H54 (cell line): ENCODE results near the gene KCNJ5.

Source experiments
- DNase-seq: peaks from one replicate; pipeline ENCODE4 v3.0.0; 2011; ENCODE audit warnings: low spot score, mixed read lengths; ENCODE audit not compliant: insufficient read length
- FAIRE-seq: peaks from 3 replicates; lab custom pipeline; 2011; peaks lifted over from hg19 to GRCh38; lab: Jason Lieb, UNC
- POLR2A ChIP-seq: IDR thresholded peaks from 2 replicates; pipeline ENCODE4 v1.6.1; 2011; ENCODE audit warnings: low read depth, mild to moderate bottlenecking, low read length

KCNJ5 gene

GRCh38 chr11:128860571-128861361 is 30.4 kb upstream of the KCNJ5 start:
- no peak for FAIRE-seq
- DNase-seq: peak; percentile 16
- TF ChIP-seq POLR2A: no peak

DNA sequence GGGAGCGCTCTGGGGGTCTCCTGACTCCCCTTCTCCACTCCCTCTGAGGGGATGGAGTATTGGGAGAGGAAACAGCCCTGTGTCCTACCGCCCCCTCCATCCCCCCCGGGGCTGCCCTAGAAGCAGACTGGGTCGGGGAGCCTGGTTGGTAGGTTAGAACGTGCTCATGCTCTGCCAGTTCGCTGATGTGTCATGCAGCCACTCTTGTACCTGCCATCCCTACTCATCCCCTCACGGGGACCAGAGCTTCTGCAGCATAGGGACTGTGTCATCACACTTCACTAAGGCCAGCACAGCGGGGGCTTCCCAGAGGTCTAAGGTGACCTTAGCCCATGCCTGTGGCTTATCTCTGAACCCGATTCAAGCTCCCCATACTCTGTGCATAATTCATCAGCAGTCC is 28.8 kb upstream of the KCNJ5 start:
- DNase-seq: no peak
- no peak for TF ChIP-seq POLR2A
- FAIRE-seq: no peak

DNA sequence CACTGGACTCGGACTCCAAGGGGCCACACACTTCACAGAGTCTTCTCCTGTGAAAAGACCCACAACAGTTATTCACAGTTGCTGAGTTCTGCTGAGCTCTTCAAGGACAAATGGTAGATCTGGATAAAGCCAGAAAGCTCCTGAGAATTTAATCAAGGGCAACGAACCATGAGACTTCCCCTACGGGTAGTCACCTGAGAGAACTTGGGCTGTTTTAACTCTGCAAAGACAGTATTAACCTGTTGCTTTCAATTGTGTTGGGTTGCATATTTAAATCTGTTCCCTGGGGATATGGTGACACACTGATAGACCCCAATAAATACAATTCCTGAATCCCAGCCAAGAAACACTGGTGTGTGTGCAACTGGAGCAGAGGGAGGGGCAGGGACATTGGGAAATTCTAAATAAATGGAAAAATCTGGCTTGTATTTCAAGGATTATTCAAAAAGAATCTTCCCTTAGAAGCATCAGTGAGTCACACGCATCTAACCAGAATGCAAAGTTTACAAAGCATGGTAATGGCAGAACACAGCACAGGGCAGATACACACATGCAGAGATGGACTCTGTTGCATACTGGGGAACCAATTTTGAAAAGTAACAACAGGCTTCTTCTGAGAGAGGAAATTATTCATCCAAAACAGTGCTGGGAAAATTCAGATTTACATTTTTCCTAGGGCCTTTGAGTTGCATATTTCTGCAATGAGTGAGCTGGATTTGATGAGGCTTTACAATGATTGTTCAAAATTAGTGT is 28.1 kb upstream of the KCNJ5 start:
- DNase-seq: no peak
- TF ChIP-seq POLR2A: no peak
- no peak for FAIRE-seq

- DNase-seq: no peak
- no peak for TF ChIP-seq POLR2A
- no peak for FAIRE-seq
Measured at GRCh38 chr11:128865490-128865889, 25.7 kb upstream of the KCNJ5 start.

GRCh38 chr11:128867277-128867676 is 23.9 kb upstream of the KCNJ5 start, which contains the start of gene KCNJ1:
KCNJ1 (minus strand) TSS chr11:128867296; CDS start chr11:128840243, 27,053 bp downstream.
- DNase-seq (no peak), FAIRE-seq (no peak)
- TF ChIP-seq POLR2A: no peak

GRCh38 chr11:128868841-128869671 is 22.1 kb upstream of the KCNJ5 start:
- no peak for FAIRE-seq
- DNase-seq: no peak
- TF ChIP-seq POLR2A: no peak

DNA sequence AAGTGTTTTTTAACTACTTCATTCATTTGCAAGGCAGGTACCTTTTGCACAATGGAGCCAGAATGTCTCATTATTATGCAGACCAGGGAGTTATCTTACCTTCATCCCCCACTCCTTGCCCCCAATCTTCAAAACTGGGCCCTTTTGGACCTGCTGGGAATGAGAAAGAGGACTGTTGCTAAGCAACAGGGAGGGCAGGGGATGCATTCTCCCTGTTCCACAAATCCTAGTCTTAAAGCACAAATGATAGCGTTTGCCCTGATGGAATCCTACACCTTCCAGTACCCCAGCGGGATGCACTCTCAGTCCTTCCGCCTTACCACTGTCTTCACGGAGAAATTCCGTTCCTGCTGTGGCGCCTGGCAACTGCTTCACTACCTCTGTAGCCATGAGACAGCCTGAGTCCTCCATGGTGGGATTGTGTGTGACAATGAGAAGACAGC is 20.0 kb upstream of the KCNJ5 start:
- TF ChIP-seq POLR2A: no peak
- no peak for FAIRE-seq
- DNase-seq: no peak

GRCh38 chr11:128872094-128872493 is 19.1 kb upstream of the KCNJ5 start:
- TF ChIP-seq POLR2A: no peak
- DNase-seq: no peak
- no peak for FAIRE-seq

GRCh38 chr11:128872594-128872993 is 18.6 kb upstream of the KCNJ5 start:
- no peak for FAIRE-seq

DNA sequence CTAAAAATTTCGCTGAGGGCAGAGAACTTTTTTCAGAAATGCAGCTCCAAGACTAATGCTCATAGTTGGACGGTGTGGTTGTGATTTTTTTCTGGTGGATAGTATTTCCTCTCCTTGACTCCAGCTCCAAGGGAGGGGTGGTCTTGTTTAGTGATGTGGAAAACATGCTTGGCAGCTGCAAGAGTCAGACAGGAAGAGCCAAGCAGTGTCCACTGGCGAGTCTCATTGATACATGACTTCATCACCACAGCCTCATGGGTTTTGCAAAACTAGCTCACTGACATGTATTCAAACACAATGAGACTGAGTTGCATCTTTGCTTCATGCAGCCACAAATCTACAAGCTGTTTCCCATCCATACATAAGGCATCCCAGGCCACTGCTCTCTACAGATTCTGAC is 16.7 kb upstream of the KCNJ5 start:
- TF ChIP-seq POLR2A: no peak
- no peak for DNase-seq
- no peak for FAIRE-seq

More at GRCh38 chr11:128872594-128872993, 18.6 kb upstream of the KCNJ5 start:
- no peak for DNase-seq
- no peak for TF ChIP-seq POLR2A

GRCh38 chr11:128876133-128876650 is 15.0 kb upstream of the KCNJ5 start:
- FAIRE-seq: no peak
- no peak for TF ChIP-seq POLR2A
- no peak for DNase-seq

DNA sequence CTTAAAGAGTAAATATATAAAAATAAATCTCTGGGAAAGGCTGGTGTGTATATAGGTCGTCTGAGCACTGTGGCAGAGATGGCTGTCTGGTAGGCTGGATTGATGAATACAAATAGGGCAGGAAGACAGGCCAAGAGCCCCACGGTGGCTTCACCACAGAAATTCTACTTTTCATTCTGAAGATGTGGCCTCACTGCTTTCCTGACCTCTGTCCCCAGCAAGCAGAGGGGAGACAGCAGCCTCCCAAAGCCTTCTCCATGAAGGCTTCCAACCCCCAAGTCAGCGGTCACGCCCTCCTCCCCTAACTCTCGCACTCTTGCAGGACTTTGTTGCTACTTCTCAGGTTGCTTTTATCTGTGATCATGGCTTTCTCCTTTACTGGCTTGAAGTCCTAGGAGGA is 13.4 kb upstream of the KCNJ5 start:
- DNase-seq (no peak), FAIRE-seq (no peak)
- no peak for TF ChIP-seq POLR2A

GRCh38 chr11:128878455-128878854 is 12.7 kb upstream of the KCNJ5 start:
- FAIRE-seq (no peak), DNase-seq (no peak)
- TF ChIP-seq POLR2A: no peak
